Measurements from ENCODE around the gene LRRC23.
"Not testable (repeated sequence)": the region's sequence is repeated elsewhere in the genome, so short reads cannot be mapped to it uniquely, and the experiment has no call there.

The LRRC23 gene

GRCh38 chr12:6868211-6869048 is 36.2 kb upstream of the LRRC23 start:
- TF ChIP-seq, protein P1, sequence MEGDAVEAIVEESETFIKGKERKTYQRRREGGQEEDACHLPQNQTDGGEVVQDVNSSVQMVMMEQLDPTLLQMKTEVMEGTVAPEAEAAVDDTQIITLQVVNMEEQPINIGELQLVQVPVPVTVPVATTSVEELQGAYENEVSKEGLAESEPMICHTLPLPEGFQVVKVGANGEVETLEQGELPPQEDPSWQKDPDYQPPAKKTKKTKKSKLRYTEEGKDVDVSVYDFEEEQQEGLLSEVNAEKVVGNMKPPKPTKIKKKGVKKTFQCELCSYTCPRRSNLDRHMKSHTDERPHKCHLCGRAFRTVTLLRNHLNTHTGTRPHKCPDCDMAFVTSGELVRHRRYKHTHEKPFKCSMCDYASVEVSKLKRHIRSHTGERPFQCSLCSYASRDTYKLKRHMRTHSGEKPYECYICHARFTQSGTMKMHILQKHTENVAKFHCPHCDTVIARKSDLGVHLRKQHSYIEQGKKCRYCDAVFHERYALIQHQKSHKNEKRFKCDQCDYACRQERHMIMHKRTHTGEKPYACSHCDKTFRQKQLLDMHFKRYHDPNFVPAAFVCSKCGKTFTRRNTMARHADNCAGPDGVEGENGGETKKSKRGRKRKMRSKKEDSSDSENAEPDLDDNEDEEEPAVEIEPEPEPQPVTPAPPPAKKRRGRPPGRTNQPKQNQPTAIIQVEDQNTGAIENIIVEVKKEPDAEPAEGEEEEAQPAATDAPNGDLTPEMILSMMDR (IDR thresholded peaks at IDR 0.05; ENCODE audit: low read depth, low read length, missing control alignments): peak; percentile 42
- in situ Hi-C loops (cut with HindIII; ENCODE audit: low sequenced_read_pairs): no loop called here
- DNase-seq (ENCODE audit: low read depth): no peak
- peak overlapping the region; percentile 90 for H3K4me3 ChIP-seq (ENCODE audit: low read depth, low read length)

DNA sequence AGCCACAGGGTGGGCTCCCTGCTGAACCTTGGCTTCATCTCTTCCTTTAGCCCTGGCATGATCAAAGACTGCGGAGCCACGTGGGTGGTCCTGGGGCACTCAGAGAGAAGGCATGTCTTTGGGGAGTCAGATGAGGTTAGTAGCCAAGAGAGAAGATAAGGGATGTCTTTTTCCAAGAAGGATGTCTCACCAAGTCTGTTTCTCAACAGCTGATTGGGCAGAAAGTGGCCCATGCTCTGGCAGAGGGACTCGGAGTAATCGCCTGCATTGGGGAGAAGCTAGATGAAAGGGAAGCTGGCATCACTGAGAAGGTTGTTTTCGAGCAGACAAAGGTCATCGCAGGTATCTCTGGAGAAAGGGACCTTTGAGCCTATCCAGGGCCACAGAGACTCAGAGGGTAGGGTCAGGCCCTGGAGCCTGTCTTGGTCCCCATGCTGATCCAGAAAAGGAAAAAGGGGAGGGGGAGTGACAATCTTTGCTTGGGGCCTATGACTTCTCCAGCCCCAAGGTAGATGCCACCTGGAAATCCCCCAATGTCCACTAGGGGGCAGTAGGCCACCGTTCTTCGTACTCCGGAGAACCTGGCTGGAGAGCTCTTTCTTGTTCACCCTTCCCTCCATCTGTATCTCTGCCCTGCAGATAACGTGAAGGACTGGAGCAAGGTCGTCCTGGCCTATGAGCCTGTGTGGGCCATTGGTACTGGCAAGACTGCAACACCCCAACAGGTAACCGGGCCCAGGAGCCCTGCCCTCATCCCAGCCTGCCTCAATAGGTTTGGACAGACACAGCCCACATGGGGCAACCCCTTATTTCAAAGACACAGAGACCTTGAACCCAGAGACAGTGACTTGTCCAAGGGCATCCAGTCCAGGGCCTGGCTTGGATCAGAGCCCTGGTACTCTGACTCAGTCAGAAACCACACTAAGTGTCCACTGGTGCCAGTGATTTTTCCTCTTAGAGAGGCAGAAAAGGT is 35.3 kb upstream of the LRRC23 start:
- TF ChIP-seq, protein P1 (IDR thresholded peaks at IDR 0.05; ENCODE audit: low read depth, low read length, missing control alignments): peak; percentile 91
- DNase-seq (ENCODE audit: low read depth): peak; percentile 63
- H3K4me3 ChIP-seq (ENCODE audit: low read depth, low read length): peak overlapping the region; percentile 90
- in situ Hi-C loops (cut with HindIII; ENCODE audit: low sequenced_read_pairs): no loop called here

DNA sequence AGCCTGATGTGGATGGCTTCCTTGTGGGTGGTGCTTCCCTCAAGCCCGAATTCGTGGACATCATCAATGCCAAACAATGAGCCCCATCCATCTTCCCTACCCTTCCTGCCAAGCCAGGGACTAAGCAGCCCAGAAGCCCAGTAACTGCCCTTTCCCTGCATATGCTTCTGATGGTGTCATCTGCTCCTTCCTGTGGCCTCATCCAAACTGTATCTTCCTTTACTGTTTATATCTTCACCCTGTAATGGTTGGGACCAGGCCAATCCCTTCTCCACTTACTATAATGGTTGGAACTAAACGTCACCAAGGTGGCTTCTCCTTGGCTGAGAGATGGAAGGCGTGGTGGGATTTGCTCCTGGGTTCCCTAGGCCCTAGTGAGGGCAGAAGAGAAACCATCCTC is 34.3 kb upstream of the LRRC23 start:
- in situ Hi-C loops (cut with HindIII; ENCODE audit: low sequenced_read_pairs); H3K4me3 ChIP-seq (ENCODE audit: low read depth, low read length); DNase-seq (ENCODE audit: low read depth): not testable (repeated sequence)

DNA sequence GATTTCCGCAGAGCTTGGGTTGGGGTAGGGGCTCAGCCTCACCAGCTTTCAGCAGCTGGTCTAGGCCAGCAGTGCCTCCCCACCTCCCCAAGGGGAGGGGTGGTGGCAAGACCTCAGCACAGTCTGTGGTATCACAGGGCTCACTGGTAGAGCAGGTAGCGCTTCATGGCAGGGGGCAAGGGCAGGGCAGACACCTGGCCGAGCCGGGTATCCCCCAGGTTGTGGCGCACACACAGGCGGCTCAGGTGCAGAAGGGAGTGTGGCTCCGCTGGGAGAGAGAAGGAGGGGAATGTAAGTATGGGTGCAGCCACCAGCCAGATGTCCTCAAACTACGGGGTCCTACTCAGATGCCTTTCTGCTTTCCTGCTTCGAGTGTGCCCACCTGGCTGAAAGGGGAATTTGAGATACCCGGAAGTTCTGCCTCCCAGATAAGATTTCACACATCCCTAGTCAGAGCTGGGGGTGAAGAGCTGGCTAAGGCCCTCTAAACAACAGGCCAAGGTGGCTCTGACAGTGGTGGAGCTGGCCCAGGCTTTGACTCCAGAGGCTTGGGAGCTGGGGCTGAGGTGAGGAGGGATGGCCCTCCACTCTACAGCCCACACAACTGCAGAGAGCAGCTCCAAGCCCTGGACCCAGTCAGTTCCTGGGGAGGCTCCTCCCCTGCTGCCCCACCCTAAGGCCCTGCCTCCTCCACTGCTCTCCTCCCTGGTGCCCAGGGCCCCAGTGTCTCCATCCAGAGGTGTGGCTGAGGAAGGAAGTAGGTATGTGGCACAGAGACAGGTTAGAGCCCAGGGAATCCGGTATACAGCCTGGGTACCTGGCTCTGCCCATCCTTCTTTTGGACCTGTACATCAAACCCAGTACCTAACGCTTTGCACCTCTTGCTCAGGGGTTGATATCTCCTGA is 33.3 kb upstream of the LRRC23 start:
- in situ Hi-C loops (cut with HindIII; ENCODE audit: low sequenced_read_pairs): no loop called here
- H3K4me3 ChIP-seq (ENCODE audit: low read depth, low read length): no peak overlapping the region
- DNase-seq (ENCODE audit: low read depth): no peak
- TF ChIP-seq, protein P1 (IDR thresholded peaks at IDR 0.05; ENCODE audit: low read depth, low read length, missing control alignments): no peak

DNA sequence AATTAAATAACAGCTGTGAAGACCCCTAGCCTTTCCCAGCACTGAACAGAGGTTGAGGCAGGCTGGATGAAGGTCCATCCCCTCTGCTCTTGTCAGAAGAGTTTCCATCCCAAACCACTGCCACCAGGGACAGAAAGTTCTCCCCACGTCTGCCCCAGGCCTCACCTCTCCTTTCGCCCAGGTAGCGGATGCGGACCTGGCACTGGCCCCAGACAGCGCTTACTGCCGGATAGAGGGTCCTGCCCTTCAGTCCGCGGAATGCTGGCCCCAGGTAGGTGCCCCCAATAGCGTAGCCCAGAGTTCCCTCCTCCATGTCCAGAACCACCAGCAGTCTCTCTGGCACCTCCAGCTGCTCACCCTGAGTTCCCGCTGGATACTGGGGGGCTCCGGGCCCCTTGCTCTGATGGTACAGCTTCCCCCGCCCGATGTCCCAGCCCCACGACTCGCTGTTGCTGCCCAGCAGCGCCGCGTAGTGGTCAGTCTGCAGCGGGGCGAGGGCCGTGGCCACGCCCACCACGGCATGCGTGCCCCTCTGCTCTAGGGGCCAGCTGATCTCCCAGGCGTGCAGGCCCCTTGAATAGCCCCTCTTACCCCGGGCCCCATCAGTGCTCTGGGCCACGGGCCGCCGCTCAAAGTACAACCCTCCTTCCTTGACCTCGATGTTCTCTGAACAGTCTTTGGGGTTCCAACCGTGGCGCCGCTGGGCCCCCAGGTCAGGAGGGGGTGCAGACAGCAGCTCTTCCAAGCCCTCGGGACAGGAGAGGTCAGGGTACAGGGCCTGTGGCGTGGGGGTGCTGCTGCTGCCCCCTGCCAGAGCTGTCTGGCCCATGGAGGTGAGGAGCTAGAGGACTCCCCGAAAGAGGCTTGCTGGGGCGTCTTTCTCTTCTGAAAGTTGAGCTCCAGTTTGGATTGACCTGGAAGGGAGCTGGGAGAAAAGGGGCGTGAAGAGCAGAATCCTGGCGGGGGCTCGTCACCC is 32.3 kb upstream of the LRRC23 start:
- in situ Hi-C loops (cut with HindIII; ENCODE audit: low sequenced_read_pairs): no loop called here
- TF ChIP-seq, protein P1 (IDR thresholded peaks at IDR 0.05; ENCODE audit: low read depth, low read length, missing control alignments): peak; percentile 99
- peak overlapping the region; percentile 64 for H3K4me3 ChIP-seq (ENCODE audit: low read depth, low read length)
- peak; percentile 16 for DNase-seq (ENCODE audit: low read depth)
